ENCODE results near the gene VWA3B.

- TF ChIP-seq POLR2AphosphoS5 (IDR thresholded peaks at IDR 0.05; ENCODE audit: borderline replicate concordance, low read depth, low read length) (no peak), EZH2 (IDR thresholded peaks at IDR 0.05) (no peak), FOXP2 (optimal IDR thresholded peaks at IDR 0.05; ENCODE audit: control extremely low read depth, extremely low read length, insufficient read depth) (no peak)
Measured at GRCh38 chr2:98181346-98181745, 94.4 kb downstream of the VWA3B start.
